Activated CD4-positive, CD25-positive, alpha-beta regulatory T cell (primary cell): ENCODE data around the gene KRTAP4-5.
"Not testable (repeated sequence)": the region's sequence is repeated elsewhere in the genome, so short reads cannot be mapped to it uniquely, and the experiment has no call there.

Experiments used
- DNase-seq, 4 experiments: peaks; one replicate each; lab custom pipeline; 2025; lab: John Stamatoyannopoulos, UW

The KRTAP4-5 gene

GRCh38 chr17:41147531-41148204 is 2.0 kb downstream of the KRTAP4-5 start:
- DNase-seq = no peak

GRCh38 chr17:41145261-41145660 is 4.4 kb downstream of the KRTAP4-5 start:
- DNase-seq = no peak

DNA sequence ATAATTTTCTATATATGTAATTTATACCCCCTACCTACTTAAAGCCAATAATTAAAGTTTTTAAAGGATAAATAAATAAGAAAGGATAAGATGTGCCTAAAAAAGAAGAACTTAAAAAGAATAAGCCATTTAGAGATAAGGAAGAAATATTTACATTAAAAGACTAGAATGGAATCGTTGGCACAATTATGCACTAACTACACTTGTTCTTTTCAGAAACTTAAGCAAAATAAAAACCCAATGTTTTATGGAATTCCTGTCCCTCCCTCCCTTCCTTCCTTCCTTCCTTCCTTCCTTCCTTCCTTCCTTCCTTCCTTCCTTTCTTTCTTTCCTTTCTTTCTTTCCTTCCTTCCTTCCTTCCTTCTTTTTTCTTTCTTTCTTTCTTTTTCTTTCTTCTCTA is 4.8 kb downstream of the KRTAP4-5 start:
- no peak for DNase-seq

- no peak for DNase-seq
These were observed 8.3 kb downstream of the KRTAP4-5 start for GRCh38 chr17:41141361-41141760.

- no peak for DNase-seq
These were observed 9.1 kb downstream of the KRTAP4-5 start, which contains the start of gene KRTAP4-6 for GRCh38 chr17:41140360-41141131. TSS of gene KRTAP4-6 (minus strand) at chr17:41140544. CDS start at chr17:41140487, 57 bp downstream.

DNA sequence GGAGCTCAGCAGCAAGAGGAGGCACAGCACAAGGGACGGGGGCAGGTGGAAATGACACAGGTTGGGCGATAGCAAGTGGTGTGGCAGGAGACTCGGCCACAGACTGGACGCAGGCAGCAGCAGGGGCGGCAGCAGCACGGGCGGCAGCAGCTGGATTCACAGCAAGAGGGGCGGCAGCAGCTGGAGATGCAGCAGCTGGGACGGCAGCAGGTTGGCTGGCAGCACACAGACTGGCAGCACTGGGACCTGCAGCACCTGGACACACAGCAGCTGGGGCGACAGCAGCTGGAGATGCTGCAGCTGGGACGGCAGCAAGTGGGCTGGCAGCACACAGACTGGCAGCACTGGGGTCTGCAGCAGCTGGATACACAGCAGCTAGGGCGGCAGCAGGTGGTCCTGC is 9.8 kb downstream of the KRTAP4-5 start:
- not testable (repeated sequence) for DNase-seq

GRCh38 chr17:41133880-41134735 is 15.5 kb downstream of the KRTAP4-5 start:
- DNase-seq = no peak

DNA sequence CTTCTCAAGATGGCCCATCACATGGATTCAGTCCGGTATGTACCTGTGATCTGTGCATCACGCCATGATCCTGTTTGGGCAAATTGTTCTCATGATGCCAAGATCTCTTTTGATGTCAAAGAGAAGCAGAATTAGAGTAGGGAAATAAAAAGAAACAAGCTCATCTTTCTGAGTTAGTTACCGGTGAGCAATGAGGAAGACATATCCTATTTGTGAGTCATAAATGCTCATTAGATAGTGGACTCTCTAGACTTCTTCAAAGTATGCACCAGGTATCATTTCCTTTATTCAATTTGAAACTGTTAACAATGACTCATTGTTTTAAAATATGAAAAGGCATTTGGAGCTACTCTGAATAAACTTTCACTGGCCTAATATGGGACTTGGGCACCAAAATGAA is 17.6 kb downstream of the KRTAP4-5 start:
- no peak for DNase-seq

- DNase-seq = no peak
These were observed 22.3 kb downstream of the KRTAP4-5 start for GRCh38 chr17:41127371-41127770.

- no peak for DNase-seq
These were observed 23.2 kb downstream of the KRTAP4-5 start for GRCh38 chr17:41126412-41126811.

DNA sequence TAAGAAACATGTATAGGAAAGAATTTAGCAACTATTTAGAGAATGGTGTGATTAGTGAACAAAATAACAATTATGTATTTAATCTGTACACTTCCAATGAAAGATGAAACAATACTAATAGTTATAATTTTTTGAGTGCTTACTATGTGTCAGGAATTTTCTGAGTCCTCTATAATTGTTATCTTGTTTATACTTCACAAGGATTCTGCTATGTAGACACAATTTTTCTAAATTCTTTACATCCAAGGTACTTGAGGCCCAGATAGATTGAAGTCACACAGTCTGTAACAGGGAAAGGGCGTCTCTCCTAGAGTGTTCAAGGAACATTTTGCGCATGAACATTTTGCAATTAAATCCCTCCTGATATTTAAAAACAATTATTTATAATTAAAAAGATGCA is 24.6 kb downstream of the KRTAP4-5 start:
- no peak for DNase-seq

DNA sequence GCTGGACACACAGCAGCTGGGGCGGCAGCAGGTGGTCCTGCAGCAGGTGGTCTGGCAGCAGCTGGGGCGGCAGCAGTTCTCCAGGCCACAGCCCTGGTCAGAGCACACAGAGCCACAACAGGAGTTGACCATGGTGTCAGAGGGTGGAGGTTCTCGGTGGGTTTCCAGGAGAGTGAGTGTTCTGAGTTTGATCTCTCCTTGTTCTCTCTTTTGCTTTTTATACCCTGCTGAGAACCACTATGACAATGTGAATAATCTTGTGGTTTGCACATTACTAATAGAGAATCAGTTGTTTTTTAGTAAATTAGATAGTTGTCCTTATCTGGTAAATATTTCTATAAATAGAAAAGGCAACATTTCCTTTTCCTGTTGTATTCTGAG is 25.6 kb downstream of the KRTAP4-5 start, which contains the start of gene KRTAP4-12:
Gene KRTAP4-12 (minus strand): TSS at position 192 of the 381 bp plus-strand sequence. CDS start 60 bp downstream, at position 132.
- DNase-seq = not testable (repeated sequence)

GRCh38 chr17:41123292-41123990 is 26.2 kb downstream of the KRTAP4-5 start:
- not testable (repeated sequence) for DNase-seq

DNA sequence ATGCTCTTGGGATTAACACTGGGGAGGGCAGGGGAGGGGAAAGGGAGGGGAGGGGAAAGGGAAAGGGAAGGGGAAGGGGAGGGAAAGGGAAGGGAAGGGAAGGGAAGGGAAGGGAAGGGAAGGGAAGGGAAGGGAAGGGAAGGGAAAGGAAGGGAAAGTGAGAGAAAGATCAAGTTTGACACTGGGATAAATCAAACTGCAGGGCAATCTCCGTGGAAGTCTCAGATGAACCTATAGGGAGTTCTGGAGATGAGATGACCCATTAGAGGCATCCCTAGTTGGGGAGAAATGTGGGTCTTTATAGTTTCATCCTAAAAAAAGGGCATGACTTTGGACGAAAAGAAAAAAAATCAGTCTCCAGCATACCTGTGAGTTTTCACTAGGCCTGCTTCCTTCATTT is 27.9 kb downstream of the KRTAP4-5 start:
- no peak for DNase-seq

DNA sequence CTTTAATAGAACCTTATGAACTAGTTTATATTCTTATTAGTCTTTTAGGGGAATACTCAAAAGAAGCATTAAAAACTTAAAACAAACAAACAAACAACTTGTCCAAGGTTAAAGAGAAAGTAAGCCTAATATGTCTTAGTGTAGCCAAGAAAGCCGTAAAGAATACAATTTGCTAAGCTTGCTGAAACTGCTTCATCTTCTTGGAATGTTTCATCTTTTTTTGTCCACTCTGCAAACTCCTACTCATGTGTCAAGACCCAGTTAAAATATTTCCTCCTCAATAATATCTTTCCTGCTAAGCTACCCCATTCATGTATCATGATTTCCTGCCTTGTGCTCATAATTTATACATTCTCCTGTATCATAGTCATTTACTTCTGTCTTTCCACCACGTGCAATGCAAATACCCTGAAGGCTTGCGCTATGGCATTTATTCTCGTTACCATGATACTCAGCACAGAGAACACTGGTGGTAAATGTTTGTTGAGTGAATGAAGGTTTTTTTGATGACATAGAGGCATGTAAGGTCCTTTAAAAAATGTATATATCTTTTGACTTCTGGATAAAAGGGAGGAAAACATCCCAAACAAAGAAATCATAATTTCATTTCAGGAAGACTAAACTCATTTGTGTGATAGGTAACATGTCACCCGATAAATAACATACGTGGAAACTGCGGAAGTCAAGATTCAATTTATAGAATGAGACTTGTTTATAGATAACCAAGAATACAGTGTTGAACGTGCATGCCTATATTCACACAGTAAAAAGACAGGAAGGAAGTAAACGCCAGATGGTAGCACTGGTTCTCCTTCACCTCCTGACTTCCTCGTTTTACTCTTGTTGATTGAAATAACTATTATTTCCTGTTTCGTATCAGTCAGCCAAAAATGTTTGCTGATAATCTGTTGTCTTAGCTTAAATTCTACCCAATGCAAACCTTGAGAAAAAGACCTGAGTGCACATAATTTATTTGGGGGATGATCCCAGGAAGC is 29.6 kb downstream of the KRTAP4-5 start:
- not testable (repeated sequence) for DNase-seq

DNA sequence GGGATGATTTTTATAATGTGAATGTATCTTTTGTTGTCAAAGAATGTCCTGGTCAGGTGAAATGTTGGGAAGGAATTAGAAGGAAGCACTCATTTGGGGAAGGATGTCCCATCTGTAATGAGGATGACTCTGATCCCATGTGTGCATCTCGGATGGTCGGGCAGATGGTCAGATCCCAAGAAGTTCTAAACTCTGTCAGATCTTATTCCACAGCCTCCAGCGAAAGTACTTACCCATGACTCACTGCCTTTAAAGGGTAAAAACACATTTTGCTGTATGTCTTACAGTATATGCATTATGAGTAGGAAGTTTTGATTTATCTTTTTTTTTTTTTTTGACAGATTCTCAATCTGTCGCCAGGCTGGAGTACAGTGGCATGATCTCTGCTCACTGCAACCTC is 30.9 kb downstream of the KRTAP4-5 start:
- no peak for DNase-seq

DNA sequence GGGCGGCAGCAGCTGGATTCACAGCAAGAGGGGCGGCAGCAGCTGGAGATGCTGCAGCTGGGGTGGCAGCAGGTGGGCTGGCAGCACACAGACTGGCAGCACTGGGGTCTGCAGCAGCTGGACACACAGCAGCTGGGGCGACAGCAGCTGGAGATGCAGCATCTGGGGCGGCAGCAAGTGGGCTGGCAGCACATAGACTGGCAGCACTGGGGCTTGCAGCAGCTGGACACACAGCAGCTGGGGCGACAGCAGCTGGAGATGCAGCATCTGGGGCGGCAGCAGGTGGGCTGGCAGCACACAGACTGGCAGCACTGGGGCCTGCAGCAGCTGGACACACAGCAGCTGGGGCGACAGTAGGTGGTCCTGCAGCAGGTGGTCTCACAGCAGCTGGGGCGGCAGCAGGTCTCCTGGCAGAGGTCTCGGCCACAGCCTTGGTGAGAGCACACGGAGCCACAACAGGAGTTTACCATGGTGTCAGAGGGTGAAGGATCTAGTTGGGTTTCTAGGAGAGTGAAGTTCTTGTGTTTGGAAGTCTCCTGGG is 31.7 kb downstream of the KRTAP4-5 start, which contains the start of gene KRTAP4-11:
Gene KRTAP4-11 (minus strand): TSS at position 528 of the 541 bp plus-strand sequence. CDS start 58 bp downstream, at position 470.
- DNase-seq = not testable (repeated sequence)

DNA sequence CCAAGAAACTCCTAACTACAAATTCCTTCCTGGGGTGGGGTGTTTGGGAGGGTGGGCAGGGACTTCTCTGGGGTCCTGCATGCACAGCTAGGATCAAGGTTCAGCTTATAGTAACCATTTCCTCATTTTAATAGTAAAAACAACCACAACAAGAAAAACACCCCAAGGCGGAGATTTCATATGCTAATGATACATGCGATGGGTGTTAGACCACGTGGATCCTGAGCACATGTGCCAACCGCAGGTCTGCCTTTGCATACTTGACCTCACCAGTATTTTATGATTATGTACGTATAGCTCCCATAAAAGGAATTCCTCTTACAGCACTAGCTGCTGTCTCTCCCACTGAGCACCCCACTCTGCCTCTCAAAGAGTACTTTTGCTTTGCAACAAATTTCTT is 33.3 kb downstream of the KRTAP4-5 start:
- no peak for DNase-seq

GRCh38 chr17:41111151-41111885 is 38.3 kb downstream of the KRTAP4-5 start:
- DNase-seq = no peak
